Gastroesophageal sphincter (tissue), 4 donors: ENCODE measurements around the gene JCAD. TPM values are rescaled to one million over a fixed set of nuclear protein-coding genes. Genes with fewer than 3 reads are reported as not detected.

ENCODE experiments used
- ATAC-seq: fragments of 150-250 bp; one replicate; pipeline ENCODE4 v1.9.1; 2016; ENCODE audit warnings: mild to moderate bottlenecking, moderate library complexity
- H3K27ac ChIP-seq, 4 donors: fragments of 200-600 bp; sonication (generic) in 3 of 4; 1 replicate in 3 of 4; 2 replicates in 1 of 4; pipeline ENCODE4 v1.5.1; 2016 to 2019
- H3K27me3 ChIP-seq: fragments of 200-600 bp; sonication (generic); one replicate; pipeline ENCODE4 v1.5.1; 2019
- H3K36me3 ChIP-seq, 2 donors: fragments of 200-600 bp; sonication (generic); one replicate each; pipeline ENCODE4 v1.5.1; 2019; ENCODE audit warnings: control low read depth in 1 of 2
- H3K4me1 ChIP-seq, 3 donors: fragments of 200-600 bp; sonication (generic); 1 replicate in 2 of 3; 2 replicates in 1 of 3; pipeline ENCODE4 v1.5.1; 2016 to 2019; ENCODE audit warnings: control low read depth in 2 of 3
- H3K4me3 ChIP-seq, 2 donors: fragments of 200-600 bp; sonication (generic); one replicate each; pipeline ENCODE4 v1.5.1; 2019; ENCODE audit warnings: mild to moderate bottlenecking in 1 of 2, moderate library complexity in 1 of 2
- H3K9me3 ChIP-seq, 3 donors: fragments of 200-600 bp; sonication (generic); one replicate each; pipeline ENCODE4 v1.5.1; 2017 to 2019; ENCODE audit warnings: control low read depth in 2 of 3
- CTCF ChIP-seq, 4 experiments: fragments of 200-600 bp in 2 of 4; fragments of 450-650 bp in 2 of 4; sonication (generic) in 1 of 4; IDR thresholded peaks; one replicate each; pipeline ENCODE4 v1.5.1; 2017 to 2019; ENCODE audit warnings: antibody characterized with exemption in 4 of 4, mild to moderate bottlenecking in 2 of 4, moderate library complexity in 2 of 4
- EP300 ChIP-seq: sonication (generic); formaldehyde crosslinking; IDR thresholded peaks from one replicate; pipeline ENCODE4 v1.6.1; 2017; ENCODE audit warnings: antibody characterized with exemption, mild to moderate bottlenecking
- POLR2A ChIP-seq, 2 donors: fragments of 450-650 bp; IDR thresholded peaks; one replicate each; pipeline ENCODE4 v1.6.1; 2017; ENCODE audit warnings: antibody characterized with exemption in 2 of 2, mild to moderate bottlenecking in 2 of 2, moderate library complexity in 1 of 2
- POLR2AphosphoS5 ChIP-seq: sonication (generic); formaldehyde crosslinking; IDR thresholded peaks from one replicate; pipeline ENCODE4 v1.6.1; 2017; ENCODE audit warnings: antibody characterized with exemption
- WGBS, 2 donors: methylation state at CpG; one replicate each; pipeline ENCODE4 v1.1.5; 2018; ENCODE audit warnings: low coverage in 1 of 2; 5-methylcytosine and 5-hydroxymethylcytosine counted together
- total RNA-seq, 4 donors: library from RNA; depleted of rRNA; stranded (reverse); fragments of >200 nt; gene quantifications; one replicate each; pipeline ENCODE4 v1.1.0, GENCODE V29; 2016

JCAD gene
- total RNA-seq, 4 donors from 2014 or later = 21.0 to 66.8 (median 48.6) TPM

DNA sequence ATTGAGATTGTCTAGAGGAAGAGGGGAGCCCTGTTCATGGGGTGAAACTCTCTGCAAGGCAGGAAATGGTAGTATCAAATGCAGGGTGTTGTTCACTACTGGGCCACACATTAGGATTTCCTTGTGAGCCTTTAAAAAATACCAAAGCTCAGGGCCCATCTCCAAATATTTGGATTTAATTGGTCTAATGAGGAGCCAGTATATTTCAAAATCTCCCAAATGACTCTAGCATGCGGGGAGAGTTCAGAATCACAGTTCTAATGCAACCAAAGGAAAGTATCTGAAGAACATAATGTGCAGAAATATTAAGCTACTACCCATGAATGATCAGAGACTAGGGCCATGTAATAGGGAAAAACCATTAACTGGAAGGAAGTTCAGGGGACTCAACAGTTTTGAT, 27.3 kb downstream of the JCAD start:
- no peak overlapping the region for H3K27ac ChIP-seq
- H3K27me3 ChIP-seq = no peaks in the 10 kb centered on the region
- H3K4me1 ChIP-seq = peaks cover 0 to 35% (median 12%) of the 10 kb centered on the region in 3 donors
- WGBS, 2 donors = 100% methylated on average over 1 of the region's 1 CpG
- H3K36me3 ChIP-seq = peaks cover 0 to 16% of the 10 kb centered on the region in 2 donors
- TF ChIP-seq CTCF (IDR thresholded peaks at IDR 0.05) (no peak), POLR2AphosphoS5 (no peak), POLR2A (IDR thresholded peaks at IDR 0.05) (no peak), EP300 (no peak)
- H3K9me3 ChIP-seq = no peaks in the 10 kb centered on the region
- no peak for ATAC-seq
- no peak overlapping the region for H3K4me3 ChIP-seq

DNA sequence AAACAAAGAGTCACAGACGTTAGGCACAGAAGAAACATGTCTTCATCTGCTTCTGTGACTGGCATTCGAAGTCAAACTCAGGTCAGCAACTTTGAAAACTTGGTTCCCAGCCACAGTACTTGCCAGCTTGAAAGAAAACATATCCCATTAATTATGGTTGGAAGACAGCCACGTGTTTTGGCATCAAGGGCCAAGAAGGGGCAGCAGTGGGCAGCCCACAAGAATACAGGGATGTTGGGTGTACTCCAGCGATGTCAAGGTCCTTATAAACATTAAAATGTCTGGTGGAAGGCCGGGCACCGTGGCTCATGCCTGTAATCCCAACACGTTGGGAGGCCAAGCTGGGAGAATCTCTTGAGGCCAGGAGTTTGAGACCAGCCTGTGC, 29.5 kb downstream of the JCAD start:
- H3K27me3 ChIP-seq = no peaks in the 10 kb centered on the region
- H3K27ac ChIP-seq = peak overlapping the region in 1 of 4 donors; percentile 27
- H3K4me1 ChIP-seq = peaks cover 0 to 41% (median 12%) of the 10 kb centered on the region in 3 donors
- 20 to 67% methylated on average over 2 of the region's 7 CpGs for WGBS, 2 donors
- H3K4me3 ChIP-seq = no peak overlapping the region
- TF ChIP-seq CTCF (IDR thresholded peaks at IDR 0.05) = no peak
- peak; percentile 43 for TF ChIP-seq POLR2AphosphoS5
- no peak for ATAC-seq
- H3K9me3 ChIP-seq = no peaks in the 10 kb centered on the region
- peaks cover 0 to 16% of the 10 kb centered on the region in 2 donors for H3K36me3 ChIP-seq

- Histone ChIP-seq H3K36me3 (peaks cover 0 to 16% of the 10 kb centered on the region in 2 donors), H3K27ac (peak overlapping the region in 3 of 4 donors; percentile 27 to 66 (median 59)), H3K4me1 (peaks cover 0 to 41% (median 12%) of the 10 kb centered on the region in 3 donors), H3K9me3 (no peaks in the 10 kb centered on the region), H3K27me3 (no peaks in the 10 kb centered on the region), H3K4me3 (no peak overlapping the region)
- WGBS, 2 donors = 73 to 89% methylated on average over 3 to 11 of the region's 19 CpGs
- TF ChIP-seq POLR2AphosphoS5 = no peak
- no peak for TF ChIP-seq EP300
- no peak for TF ChIP-seq CTCF (IDR thresholded peaks at IDR 0.05)
- TF ChIP-seq POLR2A (IDR thresholded peaks at IDR 0.05) = no peak
- no peak for ATAC-seq
Observed at GRCh38 chr10:30029164-30029871, 30.1 kb downstream of the JCAD start.

DNA sequence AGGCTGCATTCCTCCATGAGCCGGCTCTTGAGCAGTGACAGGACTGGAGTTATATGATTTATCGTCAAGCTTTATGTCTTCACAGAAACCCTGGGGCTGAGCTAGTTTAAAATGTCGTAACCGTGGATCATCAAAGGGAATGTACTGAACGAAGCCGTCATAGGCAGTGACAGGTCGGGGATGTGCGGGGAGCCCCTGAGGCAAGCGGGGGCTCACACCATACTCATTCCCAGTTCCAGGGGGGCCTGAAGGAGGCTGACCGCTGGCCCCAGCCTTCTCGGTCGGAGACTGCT, 30.7 kb downstream of the JCAD start:
- TF ChIP-seq POLR2A (IDR thresholded peaks at IDR 0.05) (no peak), EP300 (no peak), CTCF (IDR thresholded peaks at IDR 0.05) (no peak), POLR2AphosphoS5 (peak; percentile 25)
- Histone ChIP-seq H3K4me3 (no peak overlapping the region), H3K27me3 (no peaks in the 10 kb centered on the region), H3K27ac (peak overlapping the region in 3 of 4 donors; percentile 44 to 66 (median 59)), H3K4me1 (peaks cover 0 to 41% (median 12%) of the 10 kb centered on the region in 3 donors), H3K36me3 (peaks cover 0 to 16% of the 10 kb centered on the region in 2 donors), H3K9me3 (no peaks in the 10 kb centered on the region)
- 60 to 80% methylated on average over 1 to 3 of the region's 12 CpGs for WGBS, 2 donors
- ATAC-seq = peak; percentile 10
